ENCODE results near the gene KAT6B. TPM values are rescaled to one million over a fixed set of nuclear protein-coding genes. Genes with fewer than 3 reads are reported as not detected.

The KAT6B gene
- total and polyA plus RNA-seq, 7 experiments from 2014 or later: 33.2 to 80.5 (median 63.6) TPM

GRCh38 chr10:74988832-74989561 lies 162.6 kb downstream of the KAT6B start:
- no peak overlapping the region for H3K27ac ChIP-seq (ENCODE audit: low read depth, low read length)
- Mint-ChIP-seq H3K9me3 (no peaks in the 10 kb centered on the region), H3K27ac (peak overlapping the region in 2 of 9 donors; percentile 22 to 32), H3K36me3 (peaks cover 9 to 68% (median 40%) of the 10 kb centered on the region in 5 donors), H3K27me3 (no peaks in the 10 kb centered on the region), H3K4me1 (peaks cover 10 to 25% (median 21%) of the 10 kb centered on the region in 7 donors), H3K4me3 (no peak overlapping the region)
- ATAC-seq (no peak), DNase-seq (no peak)
- intact Hi-C loops (cut with micrococcal nuclease): no loop called here
- H3K27me3 ChIP-seq (ENCODE audit: control insufficient read depth in 2 of 2, insufficient read depth in 2 of 2, low read length in 2 of 2): no peaks in the 10 kb centered on the region
- ChIA-PET CTCF (interaction anchor here (0.6 kb wide), 1 partner anchor 84 kb away, joined by 3 read pairs; no protein-coding TSS in a partner anchor), POLR2A (interaction anchor here (0.6 kb wide), 1 partner anchor 162 kb away, joined by 3 read pairs; the partner anchor contains the start of gene KAT6B)
- H3K4me1 ChIP-seq (ENCODE audit: control insufficient read depth in 2 of 2, insufficient read depth in 2 of 2, low read length in 2 of 2): no peaks in the 10 kb centered on the region
- H3K9me3 ChIP-seq (ENCODE audit: control insufficient read depth in 2 of 3, low read length in 3 of 3): no peaks in the 10 kb centered on the region
- no peak overlapping the region for H3K4me3 ChIP-seq (ENCODE audit: low read length)
- H3K36me3 ChIP-seq (ENCODE audit: control insufficient read depth in 2 of 3, insufficient read depth in 3 of 3, low read length in 3 of 3): peaks cover 0 to 10% (median 4%) of the 10 kb centered on the region in 3 experiments

DNA sequence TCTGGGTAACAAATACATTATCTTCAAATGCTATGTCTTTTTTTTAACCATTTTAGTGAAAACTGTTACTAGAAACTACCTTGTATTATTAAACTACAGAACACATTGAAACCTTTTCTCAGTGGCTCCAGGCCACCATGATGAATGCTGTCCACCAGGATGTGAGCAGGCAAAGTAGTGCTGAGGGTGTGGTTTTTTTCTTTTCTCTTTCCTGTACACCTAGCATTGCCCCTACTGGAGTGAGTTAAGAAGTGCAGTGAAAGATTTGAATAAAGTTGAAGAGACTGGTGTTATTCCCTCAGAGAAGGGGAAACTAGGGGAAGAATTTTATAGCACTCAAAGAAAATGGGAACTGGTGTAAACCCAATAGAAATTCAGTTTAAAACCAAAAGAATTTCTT lies 165.0 kb downstream of the KAT6B start:
- H3K36me3 Mint-ChIP-seq: peaks cover 15 to 68% (median 44%) of the 10 kb centered on the region in 5 donors
- peak overlapping the region in 1 of 9 donors; percentile 4 for H3K27ac Mint-ChIP-seq
- ChIA-PET CTCF (interaction anchor here (0.9 to 1.0 kb wide), 2 partner anchors 86 to 747 kb away, joined by 3 read pairs; no protein-coding TSS in a partner anchor), POLR2A (no interaction called here)
- H3K9me3 Mint-ChIP-seq: no peaks in the 10 kb centered on the region
- no peaks in the 10 kb centered on the region for H3K27me3 ChIP-seq (ENCODE audit: control insufficient read depth in 2 of 2, insufficient read depth in 2 of 2, low read length in 2 of 2)
- no peaks in the 10 kb centered on the region for H3K9me3 ChIP-seq (ENCODE audit: control insufficient read depth in 2 of 3, low read length in 3 of 3)
- DNase-seq: peak in 6 of 9 donors; percentile 12 to 46 (median 27)
- no peak overlapping the region for H3K4me3 ChIP-seq (ENCODE audit: low read length)
- intact Hi-C loops (cut with micrococcal nuclease): no loop called here
- H3K27me3 Mint-ChIP-seq: no peaks in the 10 kb centered on the region
- H3K4me1 Mint-ChIP-seq: peaks cover 10 to 39% (median 19%) of the 10 kb centered on the region in 7 donors
- no peak overlapping the region for H3K27ac ChIP-seq (ENCODE audit: low read depth, low read length)
- peak; percentile 63 for ATAC-seq
- no peak overlapping the region for H3K4me3 Mint-ChIP-seq
- peaks cover 0 to 32% (median 4%) of the 10 kb centered on the region in 3 experiments for H3K36me3 ChIP-seq (ENCODE audit: control insufficient read depth in 2 of 3, insufficient read depth in 3 of 3, low read length in 3 of 3)
- H3K4me1 ChIP-seq (ENCODE audit: control insufficient read depth in 2 of 2, insufficient read depth in 2 of 2, low read length in 2 of 2): no peaks in the 10 kb centered on the region

GRCh38 chr10:74992068-74992467 lies 165.7 kb downstream of the KAT6B start:
- POLR2A ChIA-PET: interaction anchor here (0.7 kb wide), 1 partner anchor 71 kb away, joined by 4 read pairs; no protein-coding TSS in a partner anchor
- CTCF ChIA-PET: interaction anchor here (0.6 kb wide), 1 partner anchor 107 kb away, joined by 3 read pairs; a partner anchor contains a TSS

GRCh38 chr10:74993649-74994048 lies 167.2 kb downstream of the KAT6B start:
- H3K4me1 ChIP-seq (ENCODE audit: control insufficient read depth in 2 of 2, insufficient read depth in 2 of 2, low read length in 2 of 2): no peaks in the 10 kb centered on the region
- no peak overlapping the region for H3K4me3 ChIP-seq (ENCODE audit: low read length)
- no peak overlapping the region for H3K27ac ChIP-seq (ENCODE audit: low read depth, low read length)
- Mint-ChIP-seq H3K36me3 (peaks cover 10 to 52% (median 36%) of the 10 kb centered on the region in 5 donors), H3K4me1 (peaks cover 10 to 27% (median 11%) of the 10 kb centered on the region in 7 donors), H3K27me3 (no peaks in the 10 kb centered on the region), H3K27ac (no peak overlapping the region), H3K9me3 (no peaks in the 10 kb centered on the region), H3K4me3 (no peak overlapping the region)
- H3K9me3 ChIP-seq (ENCODE audit: control insufficient read depth in 2 of 3, low read length in 3 of 3): no peaks in the 10 kb centered on the region
- intact Hi-C loops (cut with micrococcal nuclease): no loop called here
- no peaks in the 10 kb centered on the region for H3K27me3 ChIP-seq (ENCODE audit: control insufficient read depth in 2 of 2, insufficient read depth in 2 of 2, low read length in 2 of 2)
- ChIA-PET POLR2A (no interaction called here), CTCF (no interaction called here)
- DNase-seq: no peak
- H3K36me3 ChIP-seq (ENCODE audit: control insufficient read depth in 2 of 3, insufficient read depth in 3 of 3, low read length in 3 of 3): peaks cover 0 to 34% (median 0%) of the 10 kb centered on the region in 3 experiments
- no peak for ATAC-seq

More at GRCh38 chr10:74992068-74992467, 165.7 kb downstream of the KAT6B start:
- H3K4me3 ChIP-seq (ENCODE audit: low read length): no peak overlapping the region
- H3K27me3 Mint-ChIP-seq: no peaks in the 10 kb centered on the region
- H3K9me3 Mint-ChIP-seq: no peaks in the 10 kb centered on the region
- H3K36me3 Mint-ChIP-seq: peaks cover 15 to 63% (median 44%) of the 10 kb centered on the region in 5 donors
- intact Hi-C loops (cut with micrococcal nuclease): no loop called here
- H3K4me3 Mint-ChIP-seq: no peak overlapping the region
- H3K27ac Mint-ChIP-seq: no peak overlapping the region
- no peak overlapping the region for H3K27ac ChIP-seq (ENCODE audit: low read depth, low read length)
- H3K36me3 ChIP-seq (ENCODE audit: control insufficient read depth in 2 of 3, insufficient read depth in 3 of 3, low read length in 3 of 3): peaks cover 0 to 32% (median 4%) of the 10 kb centered on the region in 3 experiments
- no peaks in the 10 kb centered on the region for H3K27me3 ChIP-seq (ENCODE audit: control insufficient read depth in 2 of 2, insufficient read depth in 2 of 2, low read length in 2 of 2)
- H3K4me1 Mint-ChIP-seq: peaks cover 10 to 39% (median 19%) of the 10 kb centered on the region in 7 donors
- H3K9me3 ChIP-seq (ENCODE audit: control insufficient read depth in 2 of 3, low read length in 3 of 3): no peaks in the 10 kb centered on the region
- H3K4me1 ChIP-seq (ENCODE audit: control insufficient read depth in 2 of 2, insufficient read depth in 2 of 2, low read length in 2 of 2): no peaks in the 10 kb centered on the region
- no peak for ATAC-seq
- no peak for DNase-seq

- Histone ChIP-seq H3K4me3 (ENCODE audit: low read length) (no peak overlapping the region), H3K27me3 (ENCODE audit: control insufficient read depth in 2 of 2, insufficient read depth in 2 of 2, low read length in 2 of 2) (no peaks in the 10 kb centered on the region), H3K36me3 (ENCODE audit: control insufficient read depth in 2 of 3, insufficient read depth in 3 of 3, low read length in 3 of 3) (peaks cover 0 to 39% (median 0%) of the 10 kb centered on the region in 3 experiments), H3K9me3 (ENCODE audit: control insufficient read depth in 2 of 3, low read length in 3 of 3) (no peaks in the 10 kb centered on the region), H3K4me1 (ENCODE audit: control insufficient read depth in 2 of 2, insufficient read depth in 2 of 2, low read length in 2 of 2) (no peaks in the 10 kb centered on the region), H3K27ac (ENCODE audit: low read depth, low read length) (no peak overlapping the region)
- ATAC-seq (no peak), DNase-seq (no peak)
- CTCF ChIA-PET: interaction anchor here (0.6 kb wide), 1 partner anchor 174 kb away, joined by 3 read pairs; no protein-coding TSS in a partner anchor
- Mint-ChIP-seq H3K4me1 (peaks cover 10 to 24% (median 10%) of the 10 kb centered on the region in 7 donors), H3K27ac (peak overlapping the region in 1 of 9 donors; percentile 11), H3K4me3 (peak overlapping the region in 1 of 10 donors; percentile 14), H3K9me3 (no peaks in the 10 kb centered on the region), H3K27me3 (no peaks in the 10 kb centered on the region), H3K36me3 (peaks cover 10 to 56% (median 38%) of the 10 kb centered on the region in 5 donors)
- POLR2A ChIA-PET: no interaction called here
- intact Hi-C loops (cut with micrococcal nuclease): no loop called here
These were observed 168.5 kb downstream of the KAT6B start for GRCh38 chr10:74994854-74995253.

GRCh38 chr10:74995806-74996205 lies 169.4 kb downstream of the KAT6B start:
- Histone ChIP-seq H3K36me3 (ENCODE audit: control insufficient read depth in 2 of 3, insufficient read depth in 3 of 3, low read length in 3 of 3) (peaks cover 0 to 42% (median 0%) of the 10 kb centered on the region in 3 experiments), H3K4me3 (ENCODE audit: low read length) (no peak overlapping the region), H3K27ac (ENCODE audit: low read depth, low read length) (no peak overlapping the region), H3K9me3 (ENCODE audit: control insufficient read depth in 2 of 3, low read length in 3 of 3) (no peaks in the 10 kb centered on the region), H3K4me1 (ENCODE audit: control insufficient read depth in 2 of 2, insufficient read depth in 2 of 2, low read length in 2 of 2) (no peaks in the 10 kb centered on the region), H3K27me3 (ENCODE audit: control insufficient read depth in 2 of 2, insufficient read depth in 2 of 2, low read length in 2 of 2) (no peaks in the 10 kb centered on the region)
- no peak overlapping the region for H3K4me3 Mint-ChIP-seq
- POLR2A ChIA-PET: interaction anchor here (0.7 kb wide), 1 partner anchor 143 kb away, joined by 3 read pairs; no protein-coding TSS in a partner anchor
- no peaks in the 10 kb centered on the region for H3K27me3 Mint-ChIP-seq
- H3K36me3 Mint-ChIP-seq: peaks cover 10 to 61% (median 37%) of the 10 kb centered on the region in 5 donors
- intact Hi-C loops (cut with micrococcal nuclease): no loop called here
- peaks cover 8 to 24% (median 8%) of the 10 kb centered on the region in 7 donors for H3K4me1 Mint-ChIP-seq
- no peak overlapping the region for H3K27ac Mint-ChIP-seq
- no peaks in the 10 kb centered on the region for H3K9me3 Mint-ChIP-seq
- CTCF ChIA-PET: no interaction called here
- DNase-seq: no peak
- ATAC-seq: no peak
